AG04449 (cell line): Measurements from ENCODE around the gene NR2E1.

ENCODE experiments used
- CTCF ChIA-PET: fragments of 350-600 bp; formaldehyde crosslinking; extraction: SDS; loops from one replicate; lab custom pipeline; 2021; ENCODE audit warnings: antibody characterized with exemption; lab: Yijun Ruan, JAX
- POLR2A ChIA-PET: fragments of 400-600, 350-600 bp; formaldehyde crosslinking; extraction: SDS; loops from one replicate; lab custom pipeline; 2020; ENCODE audit warnings: antibody characterized with exemption, inconsistent platforms; lab: Yijun Ruan, JAX
- DNase-seq: peaks from one replicate; pipeline ENCODE4 v3.0.0-alpha.2; 2010; ENCODE audit warnings: low read depth, low spot score
- H3K4me3 ChIP-seq: 2 replicates; pipeline ENCODE4 v1.5.1; 2011; ENCODE audit warnings: low read depth, mild to moderate bottlenecking, control low read depth, low read length
- CTCF ChIP-seq: IDR thresholded peaks from one replicate; pipeline ENCODE4 v1.5.1; 2011; ENCODE audit warnings: mild to moderate bottlenecking, moderate library complexity, low read length, control low read depth, inconsistent platforms; ENCODE audit not compliant: insufficient read depth; ENCODE audit errors: missing control alignments

NR2E1 gene

GRCh38 chr6:108118810-108119768, 46.7 kb upstream of the NR2E1 start:
- no peak for TF ChIP-seq CTCF
- POLR2A ChIA-PET = interaction anchor here (0.6 kb wide), 1 partner anchor 427 kb away, joined by 3 read pairs; no protein-coding TSS in a partner anchor
- CTCF ChIA-PET = interaction anchor here (0.8 to 1.3 kb wide), 3 partner anchors 49 to 379 kb away, joined by 3 to 6 read pairs (median 3); no protein-coding TSS in a partner anchor
- DNase-seq = no peak
- H3K4me3 ChIP-seq = peak overlapping the region; percentile 38

DNA sequence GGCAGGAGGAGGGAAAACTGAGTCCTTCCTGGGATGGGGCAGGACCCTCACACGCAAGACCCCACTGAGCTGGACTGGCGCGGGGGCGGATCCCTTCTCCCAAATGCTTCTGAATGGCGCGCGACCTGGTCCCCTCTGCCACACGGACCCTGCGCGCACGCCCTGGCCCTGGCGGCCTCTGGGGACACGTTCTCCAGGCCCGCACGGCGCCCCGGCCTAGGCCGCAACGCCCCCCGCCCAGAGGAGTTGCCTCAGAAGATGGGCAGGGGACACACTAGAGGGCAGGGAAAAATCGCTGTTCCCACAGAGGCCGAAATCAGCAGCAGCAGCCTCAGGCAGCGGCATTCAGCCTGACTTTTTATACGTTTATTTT, 46.1 kb upstream of the NR2E1 start:
- CTCF ChIA-PET = interaction anchor here (1.3 kb wide), 1 partner anchor 378 kb away, joined by 3 read pairs; no protein-coding TSS in a partner anchor
- no peak for TF ChIP-seq CTCF
- no peak for DNase-seq
- no peak overlapping the region for H3K4me3 ChIP-seq
- POLR2A ChIA-PET = no interaction called here

DNA sequence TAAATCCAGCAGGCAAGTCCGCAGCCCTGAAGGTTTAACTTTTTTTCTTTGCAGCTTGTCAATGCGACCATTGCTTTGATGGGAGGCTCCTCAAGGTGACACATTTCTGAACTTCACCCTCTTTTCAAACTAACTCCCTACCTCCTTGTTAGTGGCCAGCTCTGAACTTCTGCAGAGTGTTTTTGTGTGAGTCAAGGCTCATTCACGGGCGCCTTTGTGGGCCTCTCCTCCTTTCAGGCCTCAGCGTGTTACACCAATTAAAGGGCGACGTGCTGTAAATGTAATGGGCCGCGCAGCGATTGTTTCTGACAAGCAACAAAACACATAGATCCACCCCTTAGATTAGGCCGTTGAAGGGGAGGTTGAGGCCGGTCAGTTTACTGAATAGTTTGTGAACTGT, 45.5 kb upstream of the NR2E1 start:
- no peak for DNase-seq
- no peak overlapping the region for H3K4me3 ChIP-seq
- CTCF ChIA-PET = no interaction called here
- no peak for TF ChIP-seq CTCF
- POLR2A ChIA-PET = no interaction called here

GRCh38 chr6:108121612-108122011, 44.2 kb upstream of the NR2E1 start:
- ChIA-PET POLR2A (no interaction called here), CTCF (interaction anchor here (0.8 to 1.5 kb wide), 5 partner anchors 8 to 398 kb away, joined by 3 to 5 read pairs (median 5); no protein-coding TSS in a partner anchor)
- H3K4me3 ChIP-seq = no peak overlapping the region
- DNase-seq = no peak
- no peak for TF ChIP-seq CTCF

DNA sequence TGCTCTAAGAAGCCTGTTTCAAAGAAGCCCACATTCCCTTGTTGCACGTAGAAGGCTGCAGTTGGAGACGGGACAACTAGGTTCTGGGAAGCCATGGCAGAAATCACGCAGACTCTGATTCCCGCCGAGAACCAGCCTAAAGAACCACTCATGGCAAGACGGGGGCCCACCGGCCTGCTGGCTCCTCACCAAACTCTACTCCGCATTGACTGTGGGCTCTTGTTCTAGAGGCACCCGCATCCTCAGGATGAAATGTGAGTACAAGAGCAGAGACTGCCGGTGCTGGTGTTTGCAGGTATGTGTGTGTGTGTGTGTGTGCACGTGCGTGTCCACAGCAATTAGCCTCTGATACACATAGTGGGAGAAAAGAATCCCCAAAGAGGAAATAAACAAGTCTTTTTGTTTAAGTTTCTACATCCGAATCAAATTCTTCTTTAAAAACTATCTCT, 42.3 kb upstream of the NR2E1 start:
- TF ChIP-seq CTCF = no peak
- no peak overlapping the region for H3K4me3 ChIP-seq
- DNase-seq = no peak
- ChIA-PET POLR2A (no interaction called here), CTCF (interaction anchor here (1.2 kb wide), 1 partner anchor 74 kb away, joined by 3 read pairs; no protein-coding TSS in a partner anchor)

DNA sequence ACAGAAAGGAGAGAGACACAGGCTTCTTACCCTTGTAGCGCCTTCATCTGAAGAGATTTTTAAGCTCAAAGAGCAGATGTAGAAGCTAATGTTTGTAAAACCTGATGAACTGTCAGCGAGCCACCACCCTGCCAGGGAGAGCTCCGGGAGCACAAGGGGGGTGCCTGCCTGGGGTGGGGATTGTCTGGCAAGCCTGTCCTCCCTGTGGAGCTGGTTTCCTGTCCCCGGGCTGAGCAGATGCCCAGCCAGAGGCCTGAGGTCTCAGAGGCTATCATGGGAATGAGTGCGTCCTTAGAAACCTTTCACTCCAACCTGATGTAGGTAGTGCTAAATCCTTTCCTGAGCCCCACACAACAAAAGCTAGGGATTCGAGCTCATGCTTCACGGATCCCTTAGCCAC, 41.9 kb upstream of the NR2E1 start:
- TF ChIP-seq CTCF = no peak
- DNase-seq = no peak
- no peak overlapping the region for H3K4me3 ChIP-seq
- CTCF ChIA-PET = interaction anchor here (1.2 kb wide), 1 partner anchor 74 kb away, joined by 3 read pairs; no protein-coding TSS in a partner anchor
- POLR2A ChIA-PET = no interaction called here
